GM12878 (cell line): Measurements from ENCODE around the gene ZNF234. TPM values are rescaled to one million over a fixed set of nuclear protein-coding genes. Genes with fewer than 3 reads are reported as not detected.

Source experiments
- ATAC-seq: fragments of 200-7000 bp; cut with Tn5 transposase; 3 replicates; pipeline ENCODE4 v1.9.1; 2020; ENCODE audit warnings: mild to moderate bottlenecking, moderate library complexity
- BruUV-seq: library from RNA; stranded (reverse); fragments of 400-500 nt; replicated peaks from 2 replicates; lab custom pipeline; 2021; lab: Mats Ljungman, UMichigan
- CTCF ChIA-PET: fragments of 300-600 bp; sonication (Branson Sonifier 250); formaldehyde crosslinking; extraction: SDS; loops from one replicate; lab custom pipeline; 2021; ENCODE audit warnings: inconsistent platforms; lab: Yijun Ruan, JAX
- POLR2A ChIA-PET: fragments of 350-600 bp; formaldehyde crosslinking; extraction: SDS; loops from one replicate; lab custom pipeline; 2021; ENCODE audit warnings: inconsistent platforms; lab: Charles Lee
- RAD21 ChIA-PET: fragments of 300-600 bp; sonication (Branson Sonifier 250); formaldehyde crosslinking; loops from one replicate; lab custom pipeline; 2023; ENCODE audit warnings: antibody characterized with exemption; ENCODE audit not compliant: unreplicated experiment; lab: Charles Lee
- SMC1A ChIA-PET: fragments of 300-600 bp; sonication (Branson Sonifier 250); formaldehyde crosslinking; loops from one replicate; lab custom pipeline; 2023; ENCODE audit not compliant: unreplicated experiment, uncharacterized antibody; lab: Charles Lee
- DNase-seq: peaks from one replicate; pipeline ENCODE4 v3.0.0-alpha.2; 2011; ENCODE audit warnings: low read depth, low spot score
- FAIRE-seq: peaks from 3 replicates; lab custom pipeline; 2011; peaks lifted over from hg19 to GRCh38; lab: Jason Lieb, UNC
- H2AFZ ChIP-seq: 2 replicates; pipeline ENCODE4 v1.6.0; 2011; ENCODE audit warnings: low read depth, low read length, control low read depth; ENCODE audit not compliant: control insufficient read depth
- H3K27ac ChIP-seq: 2 replicates; pipeline ENCODE4 v1.5.1; 2011; ENCODE audit warnings: control low read depth; ENCODE audit not compliant: control insufficient read depth, insufficient read depth
- H3K27me3 ChIP-seq, 2 experiments: replicated peaks in 1 of 2; 2 replicates each; pipeline versions ENCODE4 v1.6.0 to v1.6.1; 2011; ENCODE audit warnings: low read length in 1 of 2; ENCODE audit not compliant: control insufficient read depth in 2 of 2, insufficient read depth in 2 of 2
- H3K36me3 ChIP-seq, 2 experiments: 2 replicates each; pipeline ENCODE4 v1.5.1; 2011; ENCODE audit warnings: low read length in 1 of 2; ENCODE audit not compliant: control insufficient read depth in 2 of 2, insufficient read depth in 2 of 2
- H3K4me1 ChIP-seq: 2 replicates; pipeline ENCODE4 v1.6.1; 2011; ENCODE audit warnings: mild to moderate bottlenecking, low read length, moderate library complexity, mixed read lengths; ENCODE audit not compliant: control insufficient read depth, insufficient read depth
- H3K4me2 ChIP-seq: 2 replicates; pipeline ENCODE4 v1.6.0; 2011; ENCODE audit warnings: control low read depth; ENCODE audit not compliant: control insufficient read depth, insufficient read depth
- H3K4me3 ChIP-seq: fragments of 200-600 bp; sonication (generic); 2 replicates; pipeline ENCODE4 v1.5.1; 2016
- H3K79me2 ChIP-seq: 2 replicates; pipeline ENCODE4 v1.6.0; 2011; ENCODE audit warnings: low read length; ENCODE audit not compliant: control insufficient read depth, insufficient read depth
- H3K9ac ChIP-seq: 2 replicates; pipeline ENCODE4 v1.8.0; 2011; ENCODE audit warnings: low read length, control low read depth, mixed read lengths; ENCODE audit not compliant: control insufficient read depth, insufficient read depth
- H3K9me3 ChIP-seq: replicated peaks from 3 replicates; pipeline ENCODE4 v1.5.1; 2011; ENCODE audit warnings: mild to moderate bottlenecking, low read length; ENCODE audit not compliant: control insufficient read depth, insufficient read depth
- H4K20me1 ChIP-seq: 2 replicates; pipeline ENCODE4 v1.6.0; 2011; ENCODE audit not compliant: control insufficient read depth, insufficient read depth
- BACH1 ChIP-seq: fragments of 450-650 bp; IDR thresholded peaks from 2 replicates; pipeline ENCODE4 v1.6.1; 2017; ENCODE audit warnings: mild to moderate bottlenecking, borderline replicate concordance
- BCL11A ChIP-seq: IDR thresholded peaks from 2 replicates; pipeline ENCODE4 v1.6.1; 2011; ENCODE audit warnings: low read depth, low read length
- BMI1 ChIP-seq: fragments of 450-650 bp; IDR thresholded peaks from 2 replicates; pipeline ENCODE4 v1.6.1; 2016; ENCODE audit warnings: mild to moderate bottlenecking, moderate library complexity, borderline replicate concordance
- CREB1 ChIP-seq: IDR thresholded peaks from 2 replicates; pipeline ENCODE4 v1.6.1; 2012; ENCODE audit warnings: low read depth, mild to moderate bottlenecking, inconsistent platforms
- CREM ChIP-seq: IDR thresholded peaks from 2 replicates; pipeline ENCODE4 v1.6.1; 2014; ENCODE audit warnings: antibody characterized with exemption, low read depth
- ESRRA ChIP-seq: IDR thresholded peaks from 2 replicates; pipeline ENCODE4 v1.6.1; 2012; ENCODE audit warnings: mild to moderate bottlenecking, low read length, improper control_type of control experiment
- GATAD2B ChIP-seq: fragments of 450-650 bp; conservative IDR thresholded peaks from 2 replicates; pipeline ENCODE4 v1.6.1; 2017; ENCODE audit warnings: low read depth, mild to moderate bottlenecking, moderate library complexity
- HDAC6 ChIP-seq: fragments of 200-600 bp; sonication (generic); IDR thresholded peaks from one replicate; pipeline ENCODE4 v1.8.0; 2017; ENCODE audit warnings: antibody characterized with exemption; ENCODE audit not compliant: unreplicated experiment
- NBN ChIP-seq: fragments of 450-650 bp; IDR thresholded peaks from 2 replicates; pipeline ENCODE4 v1.6.1; 2016
- POU2F2 ChIP-seq: IDR thresholded peaks from 3 replicates; pipeline ENCODE4 v1.6.1; 2011; ENCODE audit warnings: low read depth, mild to moderate bottlenecking, low read length, borderline replicate concordance
- RBBP5 ChIP-seq: fragments of 200-600 bp; sonication (generic); conservative IDR thresholded peaks from 2 replicates; pipeline ENCODE4 v1.6.1; 2016
- SMC3 ChIP-seq: IDR thresholded peaks from 2 replicates; pipeline ENCODE4 v1.6.1; 2011; ENCODE audit warnings: low read length, improper control_type of control experiment, borderline replicate concordance
- SP1 ChIP-seq: IDR thresholded peaks from one replicate; pipeline ENCODE4 v1.6.1; 2011; ENCODE audit warnings: low read depth, low read length
- SRF ChIP-seq, 2 experiments: IDR thresholded peaks; 2 replicates each; pipeline ENCODE4 v1.6.1; 2011; ENCODE audit warnings: low read depth in 2 of 2, low read length in 2 of 2, mild to moderate bottlenecking in 1 of 2, moderate library complexity in 1 of 2
- TAF1 ChIP-seq: IDR thresholded peaks from 2 replicates; pipeline ENCODE4 v1.6.1; 2011; ENCODE audit warnings: mild to moderate bottlenecking, low read depth, low read length, borderline replicate concordance
- TCF12 ChIP-seq: IDR thresholded peaks from 2 replicates; pipeline ENCODE4 v1.6.1; 2011; ENCODE audit warnings: low read depth, mild to moderate bottlenecking, low read length
- ZNF622 ChIP-seq: fragments of 450-650 bp; IDR thresholded peaks from 2 replicates; pipeline ENCODE4 v1.6.1; 2017; ENCODE audit warnings: mild to moderate bottlenecking, inconsistent platforms
- WGBS: methylation state at CpG from one replicate; pipeline ENCODE4 v1.1.6; 2016; ENCODE audit warnings: low lambda C conversion rate; ENCODE audit not compliant: insufficient replicate concordance, insufficient coverage; ENCODE audit errors: missing lambda C conversion rate; 5-methylcytosine and 5-hydroxymethylcytosine counted together
- in situ Hi-C: fragments of 300-500 bp; cut with MboI; formaldehyde crosslinking; loops from 9 replicates; pipeline ENCODE4 v1.14.3; 2018; ENCODE audit warnings: mixed read lengths
- intact Hi-C: fragments of 100-400 bp; cut with micrococcal nuclease; formaldehyde crosslinking; loops from one replicate; pipeline ENCODE4 v1.14.2; 2022; ENCODE audit not compliant: unreplicated experiment
- polyA plus RNA-seq, 11 experiments: library from polyadenylated mRNA; depleted of rRNA in 4 of 11; unstranded in 6 of 11; stranded (reverse) in 5 of 11; fragments of >200 nt; fragmentation: Nextera tagmentation in 4 of 11; fragmentation: Illumina TruSeq in 1 of 11; extraction: Ambion mirVana in 4 of 11; extraction: Trizol in 1 of 11; gene quantifications; 1 replicate in 1 of 11; 2 replicates in 10 of 11; pipeline versions ENCODE4 v1.2.1 to v1.2.3, GENCODE V29; 2011 to 2016; ENCODE audit warnings: inconsistent platforms in 2 of 11, missing spikeins in 2 of 11, low read depth in 1 of 11
- total RNA-seq, 4 experiments: library from RNA; depleted of rRNA in 3 of 4; stranded (reverse); fragments of >200 nt in 3 of 4; fragmentation: Illumina TruSeq in 1 of 4; extraction: Trizol in 1 of 4; gene quantifications; 2 replicates each; pipeline versions ENCODE4 v1.2.1 to v1.2.3, GENCODE V29; 2013 to 2021
- TF ChIP-seq, protein P1 (sequence below): fragments of 450-650 bp; formaldehyde crosslinking; IDR thresholded peaks from 2 replicates; pipeline ENCODE4 v1.4.0; 2020; ENCODE audit warnings: mild to moderate bottlenecking, moderate library complexity
- TF ChIP-seq, protein P2 (sequence below): fragments of 450-650 bp; IDR thresholded peaks from 2 replicates; pipeline ENCODE4 v1.6.1; 2018; ENCODE audit warnings: mild to moderate bottlenecking, low read depth, moderate library complexity; ENCODE audit not compliant: partially characterized antibody

Gene ZNF234
- total and polyA plus RNA-seq, 10 of the 15 experiments (the other 5 are each of a cell fraction or from before 2014, with no cell fraction given): 2.7 to 10.5 (median 5.2) TPM

DNA sequence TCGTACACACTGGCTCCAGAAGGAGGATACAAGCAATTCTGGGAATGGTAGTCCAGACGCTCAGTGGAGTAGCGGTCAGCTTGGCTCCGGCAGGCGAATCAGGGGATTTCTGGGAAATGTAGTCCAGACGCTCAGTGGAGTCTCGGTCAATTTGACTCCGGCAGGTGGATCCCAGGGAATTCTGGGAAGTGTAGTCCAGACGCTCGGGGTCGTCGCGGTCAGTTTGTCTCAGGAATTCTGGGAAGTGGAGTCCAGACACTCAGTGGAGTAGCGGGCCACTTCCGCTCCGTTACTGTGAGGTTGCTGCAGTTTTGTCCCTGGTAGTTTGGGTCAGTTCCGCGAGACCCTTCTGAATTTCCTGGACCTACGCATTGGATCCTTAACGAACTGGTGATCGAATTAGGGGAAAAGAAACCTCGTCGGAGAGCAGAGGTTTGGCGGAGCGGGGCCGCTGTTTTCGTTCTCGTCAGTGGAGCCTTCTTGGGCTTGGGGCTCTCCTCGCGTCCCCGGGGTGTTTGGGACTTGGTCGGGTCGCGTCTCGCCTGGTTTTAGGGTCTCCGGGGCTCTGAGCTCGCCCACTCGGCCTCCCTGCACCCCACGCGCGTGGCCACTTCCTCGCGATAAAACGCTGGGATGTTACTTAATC is 28.1 kb upstream of the ZNF234 start, which contains the start of gene ZNF225:
Gene ZNF225 (plus strand): TSS at position 262 of the 646 bp plus-strand sequence. CDS start 2,429 bp downstream, outside the sequence.
- intact Hi-C loops: loop anchor here (1.0 to 2.0 kb wide), 2 partner anchors 18 to 52 kb away; partner anchors contain the start of gene ZNF226
- no peaks in the 10 kb centered on the region for H3K27me3 ChIP-seq
- H2AFZ ChIP-seq: peak within 1 kb of the TSS; percentile 98
- ChIA-PET SMC1A (interaction anchor here (0.6 to 1.7 kb wide), 3 partner anchors 12 to 52 kb away, joined by 3 to 7 read pairs (median 4); partner anchors contain the start of gene ZNF226), POLR2A (interaction anchor here (0.9 to 1.2 kb wide), 2 partner anchors 18 to 52 kb away, joined by 3 to 5 read pairs; partner anchors contain the start of gene ZNF226), CTCF (interaction anchor here (0.7 to 2.1 kb wide), 3 partner anchors 19 to 910 kb away, joined by 3 to 9 read pairs (median 3); partner anchors contain the start of gene ZNF224), RAD21 (interaction anchor here (1.1 kb wide), 1 partner anchor 18 kb away, joined by 4 read pairs; no protein-coding TSS in a partner anchor)
- no peaks in the 10 kb centered on the region for H4K20me1 ChIP-seq
- in situ Hi-C loops: loop anchor here (5.0 kb wide), 1 partner anchor 189 kb away; no protein-coding TSS in a partner anchor
- DNase-seq (peak; percentile 87), FAIRE-seq (peak; percentile 98), ATAC-seq (peak; percentile 98)
- peaks cover 3% of the 10 kb centered on the region; the same call in 2 of the 3 replicates for H3K9me3 ChIP-seq
- H3K9ac ChIP-seq: peak within 1 kb of the TSS; percentile 75
- H3K79me2 ChIP-seq: peaks cover 10% of the 10 kb centered on the region
- BruUV-seq: no TSS peak
- peaks cover 0 to 3% of the 10 kb centered on the region in 2 experiments; a peak in 3 of 4 replicates for H3K36me3 ChIP-seq
- H3K4me1 ChIP-seq: no peaks in the 10 kb centered on the region
- H3K4me3 ChIP-seq: peak within 1 kb of the TSS; percentile 91
- peak within 1 kb of the TSS; percentile 73 for H3K27ac ChIP-seq
- under 1% methylated on average over 44 of the region's 44 CpGs for WGBS
- H3K4me2 ChIP-seq: peak within 1 kb of the TSS; percentile 89
- peak; percentile 84 for TF ChIP-seq CREB1
- no peak for TF ChIP-seq SP1
- TF ChIP-seq SRF (IDR thresholded peaks at IDR 0.05; ENCODE audit: low read depth in 2 of 2, low read length in 2 of 2): no peak
- TF ChIP-seq BACH1: no peak
- TF ChIP-seq GATAD2B: no peak
- TF ChIP-seq, protein P1, sequence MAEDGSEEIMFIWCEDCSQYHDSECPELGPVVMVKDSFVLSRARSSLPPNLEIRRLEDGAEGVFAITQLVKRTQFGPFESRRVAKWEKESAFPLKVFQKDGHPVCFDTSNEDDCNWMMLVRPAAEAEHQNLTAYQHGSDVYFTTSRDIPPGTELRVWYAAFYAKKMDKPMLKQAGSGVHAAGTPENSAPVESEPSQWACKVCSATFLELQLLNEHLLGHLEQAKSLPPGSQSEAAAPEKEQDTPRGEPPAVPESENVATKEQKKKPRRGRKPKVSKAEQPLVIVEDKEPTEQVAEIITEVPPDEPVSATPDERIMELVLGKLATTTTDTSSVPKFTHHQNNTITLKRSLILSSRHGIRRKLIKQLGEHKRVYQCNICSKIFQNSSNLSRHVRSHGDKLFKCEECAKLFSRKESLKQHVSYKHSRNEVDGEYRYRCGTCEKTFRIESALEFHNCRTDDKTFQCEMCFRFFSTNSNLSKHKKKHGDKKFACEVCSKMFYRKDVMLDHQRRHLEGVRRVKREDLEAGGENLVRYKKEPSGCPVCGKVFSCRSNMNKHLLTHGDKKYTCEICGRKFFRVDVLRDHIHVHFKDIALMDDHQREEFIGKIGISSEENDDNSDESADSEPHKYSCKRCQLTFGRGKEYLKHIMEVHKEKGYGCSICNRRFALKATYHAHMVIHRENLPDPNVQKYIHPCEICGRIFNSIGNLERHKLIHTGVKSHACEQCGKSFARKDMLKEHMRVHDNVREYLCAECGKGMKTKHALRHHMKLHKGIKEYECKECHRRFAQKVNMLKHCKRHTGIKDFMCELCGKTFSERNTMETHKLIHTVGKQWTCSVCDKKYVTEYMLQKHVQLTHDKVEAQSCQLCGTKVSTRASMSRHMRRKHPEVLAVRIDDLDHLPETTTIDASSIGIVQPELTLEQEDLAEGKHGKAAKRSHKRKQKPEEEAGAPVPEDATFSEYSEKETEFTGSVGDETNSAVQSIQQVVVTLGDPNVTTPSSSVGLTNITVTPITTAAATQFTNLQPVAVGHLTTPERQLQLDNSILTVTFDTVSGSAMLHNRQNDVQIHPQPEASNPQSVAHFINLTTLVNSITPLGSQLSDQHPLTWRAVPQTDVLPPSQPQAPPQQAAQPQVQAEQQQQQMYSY (CRISPR knock-in tag): no peak
- no peak for TF ChIP-seq TCF12
- 0 out of 2 replicates have a peak, but pooled peaks have one; percentile 25 for TF ChIP-seq TAF1
- TF ChIP-seq HDAC6: no peak
- TF ChIP-seq BCL11A: peak; percentile 10; the same call in 1 of the 2 replicates
- no peak for TF ChIP-seq BMI1
- peak; percentile 66; the same call in 2 of the 3 replicates for TF ChIP-seq POU2F2
- no peak for TF ChIP-seq ZNF622
- TF ChIP-seq ESRRA: no peak
- TF ChIP-seq, protein P2, sequence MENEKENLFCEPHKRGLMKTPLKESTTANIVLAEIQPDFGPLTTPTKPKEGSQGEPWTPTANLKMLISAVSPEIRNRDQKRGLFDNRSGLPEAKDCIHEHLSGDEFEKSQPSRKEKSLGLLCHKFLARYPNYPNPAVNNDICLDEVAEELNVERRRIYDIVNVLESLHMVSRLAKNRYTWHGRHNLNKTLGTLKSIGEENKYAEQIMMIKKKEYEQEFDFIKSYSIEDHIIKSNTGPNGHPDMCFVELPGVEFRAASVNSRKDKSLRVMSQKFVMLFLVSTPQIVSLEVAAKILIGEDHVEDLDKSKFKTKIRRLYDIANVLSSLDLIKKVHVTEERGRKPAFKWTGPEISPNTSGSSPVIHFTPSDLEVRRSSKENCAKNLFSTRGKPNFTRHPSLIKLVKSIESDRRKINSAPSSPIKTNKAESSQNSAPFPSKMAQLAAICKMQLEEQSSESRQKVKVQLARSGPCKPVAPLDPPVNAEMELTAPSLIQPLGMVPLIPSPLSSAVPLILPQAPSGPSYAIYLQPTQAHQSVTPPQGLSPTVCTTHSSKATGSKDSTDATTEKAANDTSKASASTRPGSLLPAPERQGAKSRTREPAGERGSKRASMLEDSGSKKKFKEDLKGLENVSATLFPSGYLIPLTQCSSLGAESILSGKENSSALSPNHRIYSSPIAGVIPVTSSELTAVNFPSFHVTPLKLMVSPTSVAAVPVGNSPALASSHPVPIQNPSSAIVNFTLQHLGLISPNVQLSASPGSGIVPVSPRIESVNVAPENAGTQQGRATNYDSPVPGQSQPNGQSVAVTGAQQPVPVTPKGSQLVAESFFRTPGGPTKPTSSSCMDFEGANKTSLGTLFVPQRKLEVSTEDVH: no peak
- peak; percentile 95 for TF ChIP-seq CREM
- no peak for TF ChIP-seq SMC3
- no peak for TF ChIP-seq RBBP5
- no peak for TF ChIP-seq NBN
